Measurements from ENCODE around the gene SSUH2. TPM values are rescaled to one million over a fixed set of nuclear protein-coding genes. Genes with fewer than 3 reads are reported as not detected.

Gene SSUH2
- total and polyA plus RNA-seq, 2 donors from 2014 or later: 0.44 to 0.88 TPM

- TF ChIP-seq CTCF (IDR thresholded peaks at IDR 0.05; ENCODE audit: borderline replicate concordance, extremely low read depth, insufficient read depth): no peak
- DNase-seq (peak in 1 of 5 donors; percentile 19), FAIRE-seq (peak; percentile 29)
- no peak overlapping the region for H3K27ac ChIP-seq (ENCODE audit: low read depth in 2 of 2, low read length in 2 of 2)
- no peaks in the 10 kb centered on the region for H3K4me1 ChIP-seq (ENCODE audit: control insufficient read depth in 2 of 3, insufficient read depth in 2 of 3, low read depth in 1 of 3, low read length in 3 of 3)
- no peaks in the 10 kb centered on the region for H3K27me3 ChIP-seq (ENCODE audit: control insufficient read depth, insufficient read depth, low read length)
- H3K9me3 ChIP-seq (ENCODE audit: control insufficient read depth in 2 of 3, insufficient read depth in 1 of 3, low read length in 3 of 3): no peaks in the 10 kb centered on the region
- H3K4me3 ChIP-seq (ENCODE audit: low read length in 3 of 3): no peak overlapping the region
- intact Hi-C loops (cut with DNase I): no loop called here
- H3K9ac ChIP-seq (ENCODE audit: low read length in 3 of 3): no peak overlapping the region
- no peaks in the 10 kb centered on the region for H3K36me3 ChIP-seq (ENCODE audit: control insufficient read depth in 2 of 3, insufficient read depth in 3 of 3, low read length in 3 of 3)
These were observed 28.6 kb upstream of the SSUH2 start for GRCh38 chr3:8673083-8673737.

GRCh38 chr3:8669019-8669418 is 24.4 kb upstream of the SSUH2 start:
- no peak for TF ChIP-seq CTCF (IDR thresholded peaks at IDR 0.05; ENCODE audit: borderline replicate concordance, extremely low read depth, insufficient read depth)
- Histone ChIP-seq H3K27ac (ENCODE audit: low read depth in 2 of 2, low read length in 2 of 2) (no peak overlapping the region), H3K36me3 (ENCODE audit: control insufficient read depth in 2 of 3, insufficient read depth in 3 of 3, low read length in 3 of 3) (no peaks in the 10 kb centered on the region), H3K9ac (ENCODE audit: low read length in 3 of 3) (no peak overlapping the region), H3K27me3 (ENCODE audit: control insufficient read depth, insufficient read depth, low read length) (no peaks in the 10 kb centered on the region), H3K4me1 (ENCODE audit: control insufficient read depth in 2 of 3, insufficient read depth in 2 of 3, low read depth in 1 of 3, low read length in 3 of 3) (no peaks in the 10 kb centered on the region), H3K4me3 (ENCODE audit: low read length in 3 of 3) (no peak overlapping the region), H3K9me3 (ENCODE audit: control insufficient read depth in 2 of 3, insufficient read depth in 1 of 3, low read length in 3 of 3) (no peaks in the 10 kb centered on the region)
- DNase-seq: no peak
- intact Hi-C loops (cut with DNase I): no loop called here
- no peak for FAIRE-seq

GRCh38 chr3:8668216-8668615 is 23.6 kb upstream of the SSUH2 start:
- H3K27ac ChIP-seq (ENCODE audit: low read depth in 2 of 2, low read length in 2 of 2): no peak overlapping the region
- TF ChIP-seq CTCF (IDR thresholded peaks at IDR 0.05; ENCODE audit: borderline replicate concordance, extremely low read depth, insufficient read depth): no peak
- H3K4me1 ChIP-seq (ENCODE audit: control insufficient read depth in 2 of 3, insufficient read depth in 2 of 3, low read depth in 1 of 3, low read length in 3 of 3): no peaks in the 10 kb centered on the region
- intact Hi-C loops (cut with DNase I): no loop called here
- no peak for DNase-seq
- H3K9ac ChIP-seq (ENCODE audit: low read length in 3 of 3): no peak overlapping the region
- H3K36me3 ChIP-seq (ENCODE audit: control insufficient read depth in 2 of 3, insufficient read depth in 3 of 3, low read length in 3 of 3): no peaks in the 10 kb centered on the region
- H3K4me3 ChIP-seq (ENCODE audit: low read length in 3 of 3): no peak overlapping the region
- no peak for FAIRE-seq
- H3K9me3 ChIP-seq (ENCODE audit: control insufficient read depth in 2 of 3, insufficient read depth in 1 of 3, low read length in 3 of 3): no peaks in the 10 kb centered on the region
- H3K27me3 ChIP-seq (ENCODE audit: control insufficient read depth, insufficient read depth, low read length): no peaks in the 10 kb centered on the region
